NCI-H2196 treated with DMSO at 0.1 percent for 48 hours (cell line): ENCODE measurements around the gene TTC39B.
A peak's percentile ranks its signal among the peaks of the same experiment; 100 is the strongest.

ENCODE experiments used
- DNase-seq: peaks from one replicate; lab custom pipeline; 2025; ENCODE audit not compliant: unreplicated experiment; lab: John Stamatoyannopoulos, UW

TTC39B gene

DNA sequence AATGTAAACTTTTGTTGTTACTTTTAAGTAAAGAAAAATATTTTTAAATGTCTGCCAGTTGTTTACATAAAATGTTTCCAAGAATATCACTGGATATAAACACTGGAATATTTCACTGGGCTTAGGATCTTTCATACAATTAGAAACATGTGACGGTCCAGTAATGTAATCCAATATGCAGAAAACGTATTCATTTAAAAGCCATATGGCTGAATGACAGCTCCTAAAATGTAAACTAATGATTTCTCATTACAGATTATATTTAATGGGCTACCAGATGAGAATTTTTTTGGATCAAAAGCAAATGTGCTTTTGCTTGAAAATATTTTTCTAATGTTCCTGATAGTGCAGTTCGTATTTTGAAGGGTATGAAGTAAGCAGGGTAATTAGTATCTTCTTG lies 124.3 kb downstream of the TTC39B start:
- DNase-seq: no peak

DNA sequence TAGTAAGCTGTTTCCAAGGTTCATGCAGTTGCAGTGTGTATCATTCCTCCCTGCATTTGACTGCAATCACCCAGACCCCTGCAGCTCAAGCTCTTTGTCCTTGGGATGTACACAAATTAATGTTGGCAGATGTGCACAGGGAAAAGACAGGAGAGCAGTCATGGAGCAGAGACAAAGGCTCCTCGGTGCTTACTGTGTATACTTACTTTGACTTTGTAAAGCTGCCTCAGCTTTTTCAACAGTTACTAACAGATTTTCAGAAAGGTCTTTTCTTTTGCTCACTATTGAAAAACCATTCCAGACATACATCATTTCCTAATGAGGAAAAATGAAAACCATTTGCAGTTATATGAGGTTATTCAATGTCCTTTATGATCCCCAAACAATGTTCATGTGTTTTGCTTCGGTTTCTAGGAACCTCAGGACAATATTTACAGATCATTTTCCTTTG lies 124.9 kb downstream of the TTC39B start:
- DNase-seq: no peak

DNA sequence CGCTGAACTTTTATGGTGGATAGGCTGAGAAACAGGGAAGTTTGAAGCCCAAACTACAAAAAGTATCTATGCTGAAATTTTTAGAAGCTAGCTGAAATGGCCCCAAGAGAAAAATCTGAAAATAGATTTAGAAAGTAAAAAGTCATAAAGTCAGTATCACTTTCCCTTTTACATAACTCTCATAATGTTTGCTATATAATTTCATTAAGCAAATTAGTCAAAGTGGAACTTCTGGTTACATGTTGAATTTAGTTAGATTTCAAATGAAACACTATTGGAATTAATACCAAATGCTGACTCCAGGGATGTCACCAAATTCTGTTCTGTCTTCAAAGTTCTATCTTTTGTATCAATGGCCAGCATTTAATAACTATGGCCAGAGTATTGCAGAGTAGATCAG lies 126.9 kb downstream of the TTC39B start:
- DNase-seq: no peak

DNA sequence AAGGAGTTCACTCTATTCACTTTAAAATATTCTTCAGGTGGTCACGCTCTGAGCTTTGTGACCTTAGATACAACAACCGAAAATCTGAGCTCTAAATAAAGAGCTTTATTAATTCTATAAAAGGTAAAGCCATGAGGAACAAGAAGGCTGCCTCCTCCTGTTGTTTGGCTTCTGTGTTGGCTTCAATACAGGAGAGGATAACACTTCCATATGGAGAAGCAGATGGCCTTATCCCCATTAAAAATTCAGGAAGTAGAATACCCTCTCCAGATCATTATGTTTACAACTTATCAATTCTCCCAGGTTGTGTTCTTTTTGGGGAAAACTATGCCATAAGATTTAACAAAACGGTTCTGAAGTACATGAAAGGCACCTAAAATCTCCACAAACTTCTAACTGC lies 128.4 kb downstream of the TTC39B start:
- no peak for DNase-seq

DNA sequence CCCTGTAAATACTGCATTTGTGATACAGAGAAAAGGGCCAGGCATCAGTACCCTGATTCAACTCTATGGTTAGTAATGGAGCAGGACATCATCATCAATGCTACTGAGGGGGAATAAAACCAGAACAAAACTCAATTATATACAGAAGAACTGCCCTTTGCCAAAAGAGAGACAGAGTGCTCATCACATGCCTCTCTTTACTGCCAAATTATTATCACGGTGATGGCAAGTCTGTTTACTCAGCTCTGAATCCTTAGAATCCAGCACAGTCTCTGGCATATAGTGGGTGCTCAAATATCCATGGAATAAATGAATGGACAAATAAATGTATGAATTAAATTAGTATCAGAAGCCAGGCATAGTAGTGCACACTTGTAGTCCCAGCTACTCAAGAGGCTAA lies 130.2 kb downstream of the TTC39B start:
- no peak for DNase-seq

DNA sequence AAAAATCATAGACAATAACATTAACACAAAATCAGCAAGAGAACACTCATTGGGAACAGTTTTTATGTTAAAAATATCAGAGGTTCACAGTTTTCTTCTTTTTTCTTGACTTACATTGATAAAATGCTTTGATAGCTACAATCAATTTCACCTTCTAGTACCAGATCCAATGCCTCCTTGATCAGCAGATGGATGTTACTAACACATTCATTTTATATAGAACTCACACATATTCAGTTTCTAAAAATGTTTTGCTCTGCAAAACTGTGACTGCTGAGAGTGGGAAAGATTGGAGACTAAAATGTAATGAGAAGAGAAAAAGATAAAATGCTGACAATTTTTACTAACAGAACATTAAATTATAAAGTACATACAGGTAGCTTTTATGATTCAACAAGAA lies 143.1 kb downstream of the TTC39B start:
- DNase-seq: no peak

DNA sequence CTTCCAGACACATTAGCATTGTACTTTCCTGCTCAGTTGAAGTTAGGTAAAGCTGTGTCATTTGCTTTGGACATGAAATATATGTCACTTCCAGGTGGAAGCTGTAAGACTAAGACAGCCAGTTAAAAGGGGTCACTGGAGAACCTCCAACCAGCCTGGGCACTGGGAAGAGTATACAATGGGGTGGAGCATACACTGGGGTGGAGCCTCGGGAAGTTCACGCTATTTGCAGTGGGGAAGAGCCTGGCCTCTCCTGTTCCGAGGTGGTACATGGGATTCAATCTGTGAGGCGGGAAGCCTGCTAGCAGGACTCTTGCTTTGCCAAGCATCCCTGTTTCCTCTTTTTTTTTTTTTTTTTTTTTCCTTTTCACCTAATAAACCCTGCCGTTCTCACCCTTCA lies 145.3 kb downstream of the TTC39B start:
- DNase-seq: no peak

DNA sequence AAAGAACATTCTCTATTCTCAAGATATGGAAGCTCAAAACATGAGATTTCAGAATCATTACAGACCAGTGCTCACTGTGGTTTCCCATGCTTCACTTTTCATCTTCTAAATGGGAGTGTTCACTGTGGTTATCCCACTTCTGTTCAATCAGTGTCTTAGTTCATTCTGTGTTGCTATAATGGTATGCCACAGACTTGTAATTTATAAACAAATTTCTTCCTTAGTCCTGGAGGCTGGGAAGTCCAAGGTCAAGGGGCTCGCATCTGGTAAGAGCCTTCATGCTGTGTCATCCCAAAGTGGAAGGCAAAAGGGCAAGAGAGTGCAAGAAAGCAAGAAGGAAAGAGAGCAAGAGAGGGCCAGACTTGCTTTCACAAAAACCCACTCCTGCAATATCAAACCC lies 146.3 kb downstream of the TTC39B start:
- DNase-seq: no peak

DNA sequence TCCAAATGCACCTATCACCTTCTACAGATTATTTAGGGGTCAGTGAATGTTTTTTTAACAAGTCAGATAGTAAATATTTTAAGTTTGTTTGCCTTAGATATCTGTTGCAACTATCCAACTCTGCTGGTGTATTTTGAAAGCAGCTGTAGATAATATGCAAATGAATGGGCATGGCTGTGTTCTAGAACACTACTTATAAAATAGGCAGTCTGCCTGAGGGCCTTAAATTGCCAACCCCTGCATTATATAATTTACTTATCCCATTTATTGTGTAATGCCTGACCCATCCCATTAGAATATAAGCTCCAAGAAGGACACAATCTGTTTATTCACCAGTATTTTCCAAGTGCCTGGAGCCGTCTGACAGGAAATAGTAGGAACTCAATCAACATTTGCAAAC lies 149.0 kb downstream of the TTC39B start:
- no peak for DNase-seq

DNA sequence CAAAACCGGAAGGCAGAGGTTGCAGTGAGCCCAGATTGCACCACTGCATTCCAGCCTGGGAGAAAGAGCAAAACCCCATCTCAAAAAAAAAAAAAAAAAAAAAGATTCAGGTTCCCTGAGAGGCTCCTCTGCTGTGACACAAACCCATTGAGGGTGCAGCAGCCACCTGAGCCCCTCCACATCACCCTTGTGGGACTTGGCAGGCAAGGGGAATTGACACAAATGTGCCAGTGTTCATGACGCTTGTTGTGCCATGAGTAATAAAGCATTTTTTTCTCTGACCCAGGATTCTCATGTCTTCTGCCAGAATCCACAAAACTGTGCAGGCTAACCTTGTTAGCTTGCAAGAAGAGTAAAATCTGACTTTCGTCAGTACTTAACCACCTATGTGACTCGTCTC lies 149.6 kb downstream of the TTC39B start:
- no peak for DNase-seq

DNA sequence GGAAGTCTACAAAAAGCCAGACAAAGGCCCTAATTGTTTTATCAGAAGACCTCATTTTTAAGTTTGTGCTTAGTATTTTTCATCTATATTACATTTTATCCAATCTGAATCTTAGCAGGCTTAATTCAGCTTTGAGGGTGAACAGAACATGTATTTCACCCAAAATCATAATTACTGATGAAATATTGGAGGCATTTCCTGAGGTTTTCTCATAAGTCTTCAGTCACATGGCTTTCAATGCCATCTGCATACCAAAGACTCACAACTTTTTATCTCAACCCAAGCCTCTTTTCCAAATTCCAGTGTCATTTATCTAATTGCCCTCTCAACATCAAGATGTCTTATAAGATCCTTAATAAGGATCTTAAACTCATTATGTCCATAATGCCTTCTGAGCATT lies 150.8 kb downstream of the TTC39B start:
- DNase-seq: no peak

DNA sequence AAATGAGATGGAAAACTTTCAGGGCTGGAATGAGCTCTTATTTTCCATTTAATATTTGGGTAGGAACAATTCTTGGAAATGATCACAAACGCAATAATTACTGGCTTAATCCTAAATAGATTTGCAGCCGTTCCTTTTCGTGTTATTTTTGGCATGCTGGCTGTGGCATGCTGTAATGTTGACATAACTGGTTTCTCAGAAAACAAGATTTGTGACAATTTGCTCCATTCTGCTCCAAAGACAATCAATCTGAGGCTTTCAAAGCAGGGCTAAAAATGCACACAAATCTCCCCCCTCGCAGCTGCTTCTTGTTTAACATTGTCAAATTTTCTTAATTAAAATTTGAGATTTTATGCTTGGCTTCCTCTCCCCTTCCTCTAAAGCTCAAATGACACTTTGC lies 151.2 kb downstream of the TTC39B start:
- DNase-seq: no peak

DNA sequence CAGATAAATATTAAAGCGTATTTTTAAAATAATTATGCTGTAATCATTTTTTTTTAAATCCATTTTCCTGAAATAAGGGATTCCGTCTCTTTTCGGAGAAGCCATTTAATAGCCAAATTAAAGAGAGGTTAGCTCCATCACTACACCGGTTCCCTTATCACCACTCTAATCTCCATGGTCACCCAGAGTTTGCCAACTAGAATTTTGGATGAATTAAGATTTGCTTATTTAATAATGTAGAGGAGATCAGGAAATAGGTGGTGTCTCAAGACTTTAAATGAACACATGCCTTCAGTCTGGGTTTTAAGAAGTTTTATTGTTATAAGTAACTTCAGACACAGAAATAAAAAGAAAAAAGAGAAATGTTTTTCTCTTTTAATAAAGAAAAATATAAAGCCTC lies 151.7 kb downstream of the TTC39B start:
- no peak for DNase-seq

DNA sequence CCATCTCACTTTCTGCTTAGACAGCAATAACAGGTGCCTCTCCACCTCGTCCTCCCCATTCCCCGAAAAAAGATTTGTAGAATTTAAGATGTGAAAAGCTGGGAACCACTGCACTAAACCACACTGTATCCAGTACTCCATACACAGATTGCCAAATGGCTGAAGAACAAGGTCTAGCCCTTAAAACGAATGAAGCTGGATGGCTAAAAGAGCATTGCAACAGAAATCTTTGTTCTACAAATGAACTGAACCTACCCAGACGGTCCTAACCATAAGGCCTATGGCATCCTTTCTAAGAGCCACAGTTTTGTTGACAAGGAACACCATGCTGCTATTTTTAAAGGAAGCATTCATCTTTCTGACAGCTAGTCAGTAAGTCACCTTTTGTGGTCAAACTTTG lies 152.3 kb downstream of the TTC39B start:
- DNase-seq: no peak

DNA sequence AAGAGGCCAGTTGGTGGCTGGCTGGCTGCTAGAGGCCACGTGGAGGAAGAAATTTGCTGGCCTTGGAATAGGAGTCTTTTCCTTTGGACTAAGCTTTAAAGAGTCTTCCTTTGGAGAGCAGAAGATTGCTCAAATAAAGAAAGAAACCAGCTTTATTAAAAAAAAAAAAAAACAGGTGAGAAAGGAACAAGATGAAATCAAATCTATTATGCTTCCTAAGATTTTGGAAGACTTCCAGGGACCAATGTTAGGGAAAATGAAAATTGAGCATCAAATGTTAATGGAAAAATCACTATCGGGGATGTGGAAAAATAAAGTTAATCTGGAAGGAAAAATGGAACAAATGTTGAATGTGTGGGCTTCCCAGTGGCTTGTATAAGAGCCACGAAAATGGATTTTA lies 153.1 kb downstream of the TTC39B start:
- DNase-seq: no peak

DNA sequence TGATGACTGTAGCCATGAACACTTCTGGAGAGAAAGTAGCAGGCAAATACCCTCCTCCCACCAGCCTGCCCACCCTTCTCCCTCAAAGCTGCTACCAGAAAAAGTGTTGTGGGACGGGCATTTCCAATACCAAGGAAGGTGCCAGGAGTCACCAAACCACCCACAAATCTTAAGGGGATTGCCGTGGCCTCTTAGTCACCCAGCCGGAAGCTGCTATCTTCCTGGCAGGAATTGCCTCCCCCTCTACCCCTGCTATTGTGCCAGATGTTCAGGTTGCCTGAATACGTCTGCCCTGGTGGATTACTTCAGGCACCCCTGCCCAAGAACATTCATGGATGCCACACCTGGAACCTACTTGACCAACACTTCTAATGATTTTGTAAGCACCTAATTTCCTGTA lies 156.1 kb downstream of the TTC39B start:
- DNase-seq: no peak

DNA sequence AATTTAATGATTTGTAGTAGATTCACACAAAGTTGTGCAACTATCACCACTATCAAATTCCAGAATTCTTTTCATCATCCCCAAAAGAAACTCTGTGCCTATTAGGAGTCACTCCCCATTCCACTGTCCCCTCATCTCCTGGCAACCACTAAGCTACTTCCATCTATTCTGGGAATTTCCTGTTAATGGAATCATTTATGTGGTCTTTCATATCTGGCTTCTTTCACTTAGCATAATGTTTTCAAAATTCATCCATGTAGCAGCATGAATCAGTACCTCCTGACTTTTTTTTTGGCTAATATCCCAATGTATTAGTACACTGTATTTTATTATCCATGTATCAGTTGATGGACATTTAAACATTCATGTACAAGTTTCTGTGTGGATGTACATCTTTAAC lies 157.6 kb downstream of the TTC39B start:
- DNase-seq: no peak

DNA sequence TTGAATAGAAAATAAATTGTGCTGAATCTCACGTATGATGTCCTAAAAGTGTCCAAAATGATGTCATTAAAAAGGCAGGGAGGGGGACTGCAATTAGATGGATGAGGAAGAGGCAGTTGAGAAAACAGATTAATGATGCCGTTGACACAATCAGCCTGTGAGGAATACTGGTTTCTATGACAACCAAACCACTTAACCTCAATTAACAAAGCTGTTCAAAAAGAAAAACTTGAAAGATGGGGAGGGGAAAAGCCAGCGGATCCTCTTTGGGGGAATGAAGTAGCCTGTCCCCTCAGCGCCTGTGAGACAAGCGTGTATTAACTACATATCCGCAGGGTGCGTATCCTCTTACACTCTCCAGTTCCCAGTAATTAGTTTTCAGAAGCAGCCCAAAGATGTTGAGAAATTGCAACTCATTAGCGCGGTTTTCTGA lies 160.7 kb downstream of the TTC39B start:
- DNase-seq: no peak

DNA sequence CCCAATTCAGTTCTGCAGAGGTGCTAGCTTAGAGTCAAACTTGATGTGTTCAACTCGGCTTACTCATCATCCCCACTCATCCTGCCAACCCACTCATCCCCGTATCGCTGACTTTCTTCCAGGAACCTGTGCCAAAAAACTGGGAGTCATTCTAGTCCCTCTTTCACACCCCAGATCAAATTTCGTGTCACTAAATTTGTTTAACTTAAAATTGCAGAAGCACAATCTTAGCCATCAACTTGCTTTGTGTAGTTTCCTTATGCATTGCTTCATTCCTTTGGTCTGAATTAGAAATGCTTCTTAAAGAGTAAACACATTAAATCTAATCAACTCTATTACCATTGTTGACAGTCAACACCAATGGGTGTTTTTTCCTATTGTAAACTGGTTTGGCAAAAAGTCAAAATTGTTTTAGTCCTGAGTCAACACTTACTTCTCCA lies 162.4 kb downstream of the TTC39B start:
- DNase-seq: peak; percentile 76

DNA sequence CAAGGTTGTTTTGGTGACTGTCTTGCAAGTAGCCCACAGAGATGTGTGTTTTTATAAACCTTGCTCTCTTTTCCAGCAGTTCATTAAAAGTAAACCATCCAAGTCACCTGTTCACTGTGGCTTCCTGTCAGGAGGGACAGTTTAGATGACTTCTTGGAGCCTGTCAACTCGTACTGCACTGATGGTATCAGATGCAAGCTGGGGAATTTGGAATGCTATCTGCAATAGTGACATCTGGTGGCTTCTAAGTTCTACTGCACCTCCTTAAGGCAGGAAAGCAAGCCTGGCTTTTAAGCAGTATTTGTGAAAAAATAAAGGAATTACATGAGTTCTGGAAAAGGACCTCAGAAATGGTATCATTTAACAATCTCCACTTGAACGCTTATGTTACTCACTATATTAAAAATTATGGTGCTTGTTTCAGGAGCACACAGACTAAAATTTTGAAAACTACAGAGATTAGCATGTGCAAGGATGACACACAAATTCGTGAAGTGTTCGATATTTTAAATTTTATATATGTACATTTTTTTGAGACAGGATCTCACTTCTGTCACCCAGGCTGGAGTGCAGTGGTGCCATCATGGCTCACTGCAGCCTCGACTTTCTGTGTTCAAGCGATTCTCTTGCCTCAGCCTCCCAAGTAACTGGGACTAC lies 164.0 kb downstream of the TTC39B start:
- peak; percentile 80 for DNase-seq

DNA sequence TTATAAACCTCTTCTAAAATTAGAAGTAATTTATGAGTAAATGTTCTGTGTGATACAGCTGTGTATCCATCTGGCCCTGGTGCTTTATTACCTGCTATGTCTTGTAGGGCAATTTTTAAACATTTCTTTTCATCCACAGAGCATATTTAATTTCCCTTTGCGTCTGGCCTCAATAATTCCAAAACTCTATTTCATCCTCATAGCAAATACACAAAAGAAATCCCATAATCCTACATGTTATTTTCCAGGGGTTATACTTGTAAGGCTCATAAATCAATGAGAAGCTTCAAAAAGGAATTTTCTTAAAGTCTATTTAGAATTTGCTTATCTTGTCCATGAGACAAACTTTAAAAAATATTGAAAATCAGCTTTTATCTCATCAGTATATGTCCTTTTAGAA lies 167.0 kb downstream of the TTC39B start:
- DNase-seq: no peak

DNA sequence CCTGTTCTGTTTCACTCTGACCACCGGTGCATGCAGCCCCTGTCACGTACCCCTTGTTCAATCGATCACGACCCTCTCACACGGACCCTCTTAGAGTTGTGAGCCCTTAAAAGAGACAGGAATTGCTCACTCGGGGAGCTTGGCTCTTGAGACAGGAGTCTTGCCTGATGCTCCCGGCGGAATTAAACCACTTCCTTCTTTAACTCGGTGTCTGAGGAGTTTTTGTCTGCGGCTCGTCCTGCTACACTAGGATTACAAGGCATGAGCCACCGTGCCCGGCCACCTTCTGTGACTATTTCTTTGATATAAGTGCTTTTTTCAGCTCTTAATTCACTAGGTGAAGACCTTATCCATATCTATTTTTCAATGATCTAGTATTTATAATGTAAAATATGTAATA lies 167.5 kb downstream of the TTC39B start:
- DNase-seq: no peak

DNA sequence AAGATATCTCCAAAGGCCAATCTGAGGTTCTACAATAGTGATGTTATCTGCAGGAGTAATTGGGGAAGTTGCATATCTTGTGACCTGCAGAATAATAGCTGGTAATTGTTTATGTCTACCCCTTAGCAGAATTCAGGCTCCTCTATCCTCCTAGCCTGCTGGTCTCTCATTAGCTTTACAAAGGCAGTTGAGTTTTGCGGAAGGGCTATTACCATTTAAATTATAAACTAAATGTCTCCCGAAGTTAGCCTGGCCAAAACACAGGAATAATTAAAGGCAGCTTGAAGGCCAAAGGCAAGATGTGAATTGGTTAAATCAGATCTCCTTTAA lies 168.7 kb downstream of the TTC39B start:
- DNase-seq: no peak
